Loucy (cell line): ENCODE data around the gene KAZALD1.

ENCODE experiments used
- H2AFZ ChIP-seq: fragments of 200-600 bp; sonication (generic); 2 replicates; pipeline ENCODE4 v1.6.0; 2016; ENCODE audit warnings: antibody characterized with exemption, mild to moderate bottlenecking, low read length, moderate library complexity
- H3F3A ChIP-seq: fragments of 200-600 bp; 2 replicates; pipeline ENCODE4 v1.6.0; 2016; ENCODE audit warnings: antibody characterized with exemption, low read depth, mild to moderate bottlenecking
- H3K27me3 ChIP-seq: fragments of 200-600 bp; sonication (generic); 2 replicates; pipeline ENCODE4 v1.6.1; 2014; ENCODE audit warnings: low read length, mild to moderate bottlenecking; ENCODE audit not compliant: insufficient read depth, poor library complexity, severe bottlenecking
- H3K36me3 ChIP-seq: fragments of 200-600 bp; sonication (generic); 2 replicates; pipeline ENCODE4 v1.6.1; 2016; ENCODE audit warnings: low read length; ENCODE audit not compliant: insufficient read depth
- H3K4me1 ChIP-seq: fragments of 200-600 bp; sonication (generic); 2 replicates; pipeline ENCODE4 v1.5.1; 2014; ENCODE audit warnings: low read length, mild to moderate bottlenecking; ENCODE audit not compliant: insufficient read depth, poor library complexity, severe bottlenecking
- H3K4me2 ChIP-seq: fragments of 200-600 bp; sonication (generic); 2 replicates; pipeline ENCODE4 v1.6.0; 2014; ENCODE audit warnings: antibody characterized with exemption, low read length, low read depth, mild to moderate bottlenecking; ENCODE audit not compliant: poor library complexity, severe bottlenecking
- H3K4me3 ChIP-seq: fragments of 200-600 bp; sonication (generic); 2 replicates; pipeline ENCODE4 v1.5.1; 2014; ENCODE audit warnings: low read length, mild to moderate bottlenecking, mixed read lengths; ENCODE audit not compliant: poor library complexity, severe bottlenecking
- H3K79me2 ChIP-seq: fragments of 200-600 bp; sonication (generic); 2 replicates; pipeline ENCODE4 v1.6.1; 2014; ENCODE audit warnings: low read length; ENCODE audit not compliant: insufficient read depth
- H3K9ac ChIP-seq: fragments of 200-600 bp; sonication (generic); 2 replicates; pipeline ENCODE4 v1.6.0; 2014; ENCODE audit warnings: mild to moderate bottlenecking, low read depth, low read length, moderate library complexity; ENCODE audit not compliant: poor library complexity, severe bottlenecking
- H3K9me2 ChIP-seq: fragments of 200-600 bp; sonication (generic); replicated peaks from 2 replicates; pipeline ENCODE4 v1.6.1; 2016; ENCODE audit warnings: low read depth, low read length, mixed read lengths
- H3K9me3 ChIP-seq: fragments of 200-600 bp; sonication (generic); 2 replicates; pipeline ENCODE4 v1.6.1; 2014; ENCODE audit warnings: mild to moderate bottlenecking, antibody characterized with exemption, low read length, low read depth; ENCODE audit not compliant: insufficient read depth
- H4K20me1 ChIP-seq: fragments of 200-600 bp; sonication (generic); 2 replicates; pipeline ENCODE4 v1.6.0; 2014; ENCODE audit warnings: antibody characterized with exemption, low read length, mild to moderate bottlenecking; ENCODE audit not compliant: insufficient read depth, poor library complexity, severe bottlenecking
- CTCF ChIP-seq: fragments of 200-600 bp; sonication (generic); conservative IDR thresholded peaks from 2 replicates; pipeline ENCODE4 v1.5.1; 2014; ENCODE audit warnings: mild to moderate bottlenecking, antibody characterized with exemption, low read length
- EZH2phosphoT487 ChIP-seq: fragments of 200-600 bp; IDR thresholded peaks from 2 replicates; pipeline ENCODE4 v1.6.1; 2018; ENCODE audit warnings: antibody characterized with exemption, mild to moderate bottlenecking, moderate library complexity, borderline replicate concordance

Gene KAZALD1

GRCh38 chr10:101069441-101069840, 7.7 kb downstream of the KAZALD1 start:
- no peak overlapping the region for H3K9ac ChIP-seq
- H4K20me1 ChIP-seq: no peaks in the 10 kb centered on the region
- no peaks in the 10 kb centered on the region for H3F3A ChIP-seq
- TF ChIP-seq EZH2phosphoT487: no peak
- TF ChIP-seq CTCF: no peak
- no peaks in the 10 kb centered on the region for H3K36me3 ChIP-seq
- H3K9me2 ChIP-seq: no peaks in the 10 kb centered on the region
- no peak overlapping the region for H2AFZ ChIP-seq
- peaks cover 18% of the 10 kb centered on the region for H3K4me1 ChIP-seq
- no peak overlapping the region for H3K4me3 ChIP-seq
- H3K27me3 ChIP-seq: no peaks in the 10 kb centered on the region
- H3K4me2 ChIP-seq: no peak overlapping the region
- H3K9me3 ChIP-seq: no peaks in the 10 kb centered on the region
- peaks cover 5% of the 10 kb centered on the region; the same call in 1 of the 2 replicates for H3K79me2 ChIP-seq

GRCh38 chr10:101070098-101070497, 8.3 kb downstream of the KAZALD1 start:
- H3K4me1 ChIP-seq: peaks cover 13% of the 10 kb centered on the region
- H3K4me2 ChIP-seq: no peak overlapping the region
- no peaks in the 10 kb centered on the region for H3K79me2 ChIP-seq
- TF ChIP-seq CTCF (no peak), EZH2phosphoT487 (no peak)
- H3F3A ChIP-seq: no peaks in the 10 kb centered on the region
- H3K27me3 ChIP-seq: no peaks in the 10 kb centered on the region
- no peaks in the 10 kb centered on the region for H3K36me3 ChIP-seq
- H3K9ac ChIP-seq: no peak overlapping the region
- H2AFZ ChIP-seq: no peak overlapping the region
- H3K9me3 ChIP-seq: no peaks in the 10 kb centered on the region
- no peaks in the 10 kb centered on the region for H4K20me1 ChIP-seq
- H3K4me3 ChIP-seq: no peak overlapping the region
- no peaks in the 10 kb centered on the region for H3K9me2 ChIP-seq

GRCh38 chr10:101071267-101071884, 9.6 kb downstream of the KAZALD1 start:
- Histone ChIP-seq H3K27me3 (no peaks in the 10 kb centered on the region), H3K4me2 (no peak overlapping the region)

More at GRCh38 chr10:101071267-101071884, 9.6 kb downstream of the KAZALD1 start:
- Histone ChIP-seq H4K20me1 (no peaks in the 10 kb centered on the region), H3K4me3 (no peak overlapping the region), H3K36me3 (no peaks in the 10 kb centered on the region), H3F3A (no peaks in the 10 kb centered on the region), H3K9ac (no peak overlapping the region), H3K4me1 (peaks cover 10% of the 10 kb centered on the region), H3K9me3 (no peaks in the 10 kb centered on the region), H3K79me2 (no peaks in the 10 kb centered on the region), H3K9me2 (no peaks in the 10 kb centered on the region), H2AFZ (no peak overlapping the region)
- TF ChIP-seq CTCF: no peak
